Inflammatory macrophage treated with lipopolysaccharide for 1 hour (primary cell): ENCODE data around the gene POLR3B.
A peak's percentile ranks its signal among the peaks of the same experiment; 100 is the strongest.
"Not testable (repeated sequence)": the region's sequence is repeated elsewhere in the genome, so short reads cannot be mapped to it uniquely, and the experiment has no call there.

Experiments used
- DNase-seq, 2 donors: peaks; one replicate each; pipeline ENCODE4 v3.0.0-alpha.2; 2020 to 2022

POLR3B gene

DNA sequence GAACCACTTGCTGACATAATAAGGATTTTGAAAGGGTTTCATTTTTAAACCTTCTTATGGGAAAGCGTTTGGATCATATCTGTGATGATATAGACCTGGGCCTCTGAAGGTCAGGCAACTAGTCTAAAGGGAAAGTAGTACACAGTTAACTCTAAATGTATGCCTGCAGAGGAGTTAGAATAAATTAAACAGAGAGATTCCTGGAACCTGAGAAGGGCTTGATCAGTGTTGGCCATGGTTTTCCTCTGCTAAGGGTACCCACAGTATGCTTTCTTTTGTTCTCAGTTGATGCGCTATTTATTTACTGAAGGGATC is 14.4 kb upstream of the POLR3B start:
- no peak for DNase-seq

DNA sequence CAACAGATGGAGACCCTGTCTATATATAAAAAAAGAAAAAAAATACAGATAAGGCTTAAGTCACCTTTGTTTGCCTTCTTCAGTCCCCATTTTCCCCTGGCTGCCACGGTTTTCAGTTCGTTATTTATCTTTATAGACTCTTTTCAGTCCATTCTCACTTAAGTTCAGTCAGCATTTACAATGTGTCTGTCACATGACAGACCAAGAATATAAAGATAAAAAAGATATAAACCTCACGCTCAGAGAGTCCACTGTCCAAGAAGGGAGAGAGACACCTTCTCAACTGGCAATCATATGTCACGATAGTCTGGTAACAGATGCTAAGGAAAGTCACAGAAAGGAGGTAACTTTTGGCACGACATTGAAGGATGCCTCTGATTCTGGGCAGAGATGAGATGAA is 13.4 kb upstream of the POLR3B start:
- no peak for DNase-seq

DNA sequence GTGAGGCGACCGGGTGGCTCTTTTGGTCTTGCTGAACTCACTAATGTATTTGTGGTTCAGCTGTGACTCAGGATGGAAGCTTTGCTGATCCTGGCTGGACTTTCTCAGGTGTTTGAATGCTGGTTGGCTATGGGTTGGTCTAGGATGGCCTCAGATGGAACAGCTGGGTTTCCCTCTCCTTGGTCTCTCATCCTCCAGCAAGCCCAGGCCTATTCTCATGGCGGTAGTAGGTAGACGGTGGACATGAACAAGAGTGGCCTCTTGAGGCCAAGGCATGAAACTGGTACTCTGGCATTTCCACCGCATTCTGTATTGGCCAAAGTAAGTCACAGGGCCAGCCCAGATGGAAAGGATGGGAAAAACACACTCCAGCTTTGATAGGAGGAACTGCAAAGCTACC is 11.8 kb upstream of the POLR3B start:
- DNase-seq, result peak; percentile 40 to 50

DNA sequence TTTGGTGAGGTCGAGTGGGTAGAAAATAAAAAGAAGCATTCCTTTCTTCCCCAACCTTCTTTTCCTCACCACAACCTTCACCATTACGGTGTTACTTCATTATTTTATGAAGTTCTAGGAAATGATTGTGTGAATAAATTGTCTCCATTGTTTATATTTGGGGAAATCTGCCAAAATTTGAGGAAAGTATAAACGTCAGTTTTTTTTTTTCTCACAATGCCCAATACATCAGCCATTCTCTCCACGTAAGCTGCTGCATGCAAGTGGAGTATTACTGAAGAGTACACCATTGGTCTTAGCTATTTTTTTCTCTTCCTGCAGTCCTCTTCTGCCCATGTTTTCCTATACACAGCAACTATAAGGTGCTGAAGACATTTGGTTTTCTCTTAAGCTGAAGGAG is 9.1 kb upstream of the POLR3B start:
- DNase-seq, result no peak

DNA sequence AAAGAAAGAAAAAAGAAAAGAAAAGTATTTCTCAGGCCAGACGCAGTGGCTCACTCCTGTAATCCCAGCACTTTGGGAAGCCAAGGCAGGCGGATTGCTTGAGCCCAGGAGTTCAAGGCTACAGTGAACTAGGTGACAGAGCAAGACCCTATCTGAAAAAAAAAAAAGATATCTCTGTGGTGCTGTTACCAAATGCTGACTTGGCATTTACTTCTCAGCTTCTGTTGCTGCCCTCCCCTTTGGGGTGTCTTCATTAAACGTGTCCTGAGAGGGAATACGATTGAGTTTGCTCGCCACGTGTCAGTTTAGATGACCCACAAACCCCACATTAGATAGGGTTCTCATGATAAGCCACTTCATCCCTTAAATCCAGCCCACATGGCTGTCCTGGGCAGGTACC is 4.4 kb upstream of the POLR3B start:
- no peak for DNase-seq

DNA sequence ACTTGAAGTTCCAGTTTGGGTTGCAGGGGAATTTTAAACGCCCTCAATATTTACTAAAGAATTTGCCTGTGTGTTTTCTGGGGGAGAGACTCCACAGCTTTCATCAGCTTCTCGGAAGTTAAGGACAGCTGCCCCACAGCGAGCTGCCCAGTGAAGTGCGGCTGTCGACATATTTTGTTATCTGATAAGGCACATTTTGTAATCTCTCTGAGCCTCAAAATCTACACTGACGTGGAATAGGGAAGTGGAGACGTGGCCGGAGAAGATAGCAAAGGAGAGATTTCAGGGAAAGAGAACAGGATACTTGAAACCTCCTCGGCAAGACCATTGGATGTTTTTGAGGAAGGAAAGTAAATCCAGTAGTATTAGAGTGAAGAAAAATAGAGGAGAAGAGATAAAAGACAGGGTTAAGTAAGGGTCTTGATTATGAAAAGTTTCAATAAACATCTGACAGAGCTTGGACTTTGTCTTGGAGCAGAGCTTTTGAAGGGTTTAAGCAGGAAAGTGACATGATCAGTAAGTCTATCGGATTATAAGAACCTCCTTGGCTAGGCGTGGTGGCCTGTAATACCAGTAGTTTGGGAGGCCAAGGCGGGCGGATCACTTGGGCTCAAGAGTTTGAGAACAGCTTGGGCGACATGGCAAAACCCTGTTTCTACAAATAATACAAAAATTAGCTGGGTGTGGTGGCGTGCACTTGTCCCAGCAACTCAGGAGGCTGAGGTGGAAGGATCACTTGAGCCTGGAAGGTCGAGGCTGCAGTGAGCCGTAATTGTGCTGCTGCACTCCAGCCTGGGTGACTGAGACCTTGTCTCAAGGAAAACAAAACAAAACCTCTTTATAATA is 1.1 kb downstream of the POLR3B start:
- DNase-seq, result peak in 1 of 2 donors; percentile 71

DNA sequence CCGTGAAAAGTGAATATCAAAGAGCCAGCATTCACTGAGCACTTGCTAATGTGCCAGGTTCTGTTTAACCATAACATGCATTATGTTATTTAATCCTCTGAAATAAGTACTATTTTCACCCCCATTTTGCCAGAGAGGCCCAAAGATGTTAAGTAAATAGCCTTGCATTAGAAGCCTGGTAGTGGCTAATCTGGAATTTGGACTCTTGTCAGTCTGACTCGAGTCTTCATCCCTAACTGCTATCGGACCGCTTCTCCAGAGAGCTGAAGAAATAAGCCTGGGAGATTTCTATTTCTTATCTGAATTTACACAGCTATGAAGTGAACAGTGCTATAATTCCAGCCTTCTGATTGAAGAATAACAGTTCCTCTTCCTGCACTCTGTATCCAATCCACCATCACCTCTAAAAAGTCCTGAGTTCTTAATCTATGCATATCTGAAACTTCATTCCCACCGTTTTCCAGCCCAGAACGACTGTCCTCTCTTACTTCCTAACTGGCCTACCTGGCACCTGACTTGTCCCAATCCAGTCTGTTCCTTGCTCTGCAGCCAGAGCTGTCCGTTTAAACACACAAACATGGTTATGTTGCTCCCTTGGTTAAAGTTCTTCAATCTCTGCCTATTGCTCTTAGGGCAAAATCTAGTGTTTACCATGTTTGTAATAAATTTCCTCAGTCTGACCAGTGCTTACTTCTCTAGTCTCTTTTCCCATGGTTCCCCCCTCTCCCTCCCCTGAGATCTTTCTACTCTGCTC is 2.3 kb downstream of the POLR3B start:
- no peak for DNase-seq

DNA sequence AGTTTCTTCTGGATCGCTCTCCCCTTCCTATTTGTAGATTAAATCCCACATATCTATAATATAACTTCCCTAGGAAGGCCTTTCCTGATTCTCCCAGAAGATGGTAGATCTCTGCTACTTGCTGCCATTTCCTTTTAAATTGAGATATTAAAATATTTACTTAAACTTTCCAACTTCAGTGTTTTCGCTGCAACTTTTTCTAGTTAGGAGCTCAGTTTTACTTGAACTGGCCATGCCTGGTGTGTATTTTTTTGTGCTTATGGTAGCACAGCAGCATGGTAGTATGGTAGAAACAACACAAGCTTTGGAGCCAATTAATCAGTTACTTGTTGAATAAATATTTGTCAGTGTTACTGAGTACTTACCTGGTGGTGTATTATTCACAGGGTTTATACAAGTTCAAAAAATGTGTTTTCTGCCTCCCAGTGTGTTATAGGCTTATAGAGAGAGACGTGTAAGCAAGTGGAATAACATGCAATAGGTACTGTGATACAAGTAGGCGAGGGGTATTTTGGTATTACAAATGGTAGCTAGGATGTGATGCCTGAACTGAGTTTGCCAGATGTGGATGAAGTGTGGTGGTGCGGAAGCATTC is 2.9 kb downstream of the POLR3B start:
- DNase-seq, result no peak

DNA sequence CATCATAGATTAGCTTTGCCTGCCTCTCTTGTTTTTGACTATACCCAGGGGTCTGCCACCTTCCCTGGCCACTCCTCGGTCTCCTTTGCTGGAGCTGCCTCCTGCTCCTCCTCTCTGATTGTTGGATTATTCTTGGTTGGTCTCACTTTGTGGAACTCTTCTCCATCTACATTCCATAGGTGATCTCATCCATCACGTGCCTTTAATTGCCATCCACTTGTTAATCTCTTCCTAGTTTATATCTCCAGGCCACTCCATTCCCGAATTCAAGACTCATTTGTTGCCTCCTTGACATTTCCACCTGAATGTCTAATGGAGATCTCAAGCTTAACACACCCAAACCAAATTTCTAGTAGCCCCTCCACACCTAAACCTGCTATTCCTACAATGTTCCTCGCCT is 5.4 kb downstream of the POLR3B start:
- DNase-seq, result no peak

DNA sequence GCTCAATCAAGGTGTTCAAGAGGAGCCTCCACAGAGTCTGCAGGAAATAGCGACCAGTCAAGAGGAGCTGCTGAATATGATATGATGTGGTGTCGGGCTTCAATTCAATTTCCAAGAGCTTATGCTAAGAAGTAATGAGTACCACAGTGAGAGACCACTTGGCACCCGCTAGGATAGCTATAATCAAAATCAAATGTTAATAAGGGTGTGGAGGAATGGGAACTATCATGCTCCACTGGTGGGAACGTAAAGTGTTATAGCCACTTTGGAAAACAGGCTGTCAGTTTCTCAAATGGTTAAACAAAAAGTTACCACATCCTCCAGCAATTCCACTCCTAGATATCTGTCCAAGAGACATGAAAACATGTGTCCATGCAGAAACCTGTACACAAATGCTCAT is 6.7 kb downstream of the POLR3B start:
- no peak for DNase-seq

DNA sequence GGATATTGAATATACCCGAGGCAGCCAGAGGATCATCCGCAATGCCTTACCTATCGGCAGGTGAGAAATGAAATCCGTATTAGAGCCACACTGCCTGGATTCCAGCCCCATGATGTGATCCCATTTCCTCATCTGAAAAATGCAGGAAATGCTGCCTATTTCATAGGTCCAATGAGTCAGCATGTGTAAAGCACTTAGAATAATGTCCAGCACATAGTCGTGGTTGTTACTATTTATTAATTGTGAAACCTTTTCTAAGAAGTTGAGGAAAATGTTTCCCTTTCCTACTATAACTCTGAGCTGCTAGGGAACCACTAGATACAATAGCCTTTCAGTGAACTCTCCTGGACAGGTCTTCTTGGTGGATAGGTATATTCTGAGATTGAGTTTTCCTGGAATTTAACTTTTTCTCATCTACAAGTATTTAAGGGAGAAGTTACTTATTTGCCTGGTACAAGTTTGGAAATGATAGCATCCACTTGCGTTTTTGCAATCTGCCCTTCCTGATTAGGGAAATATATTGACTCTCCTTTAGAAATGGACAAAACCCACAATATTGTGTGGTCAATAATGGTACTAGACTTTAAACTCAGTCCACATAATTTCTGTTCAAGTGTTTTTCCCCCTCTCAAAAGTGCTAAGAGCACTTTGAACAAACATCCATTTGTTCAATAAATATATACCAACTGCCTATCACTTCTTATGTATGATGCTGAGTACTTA is 12.2 kb downstream of the POLR3B start:
- peak; percentile 30 to 42 for DNase-seq

DNA sequence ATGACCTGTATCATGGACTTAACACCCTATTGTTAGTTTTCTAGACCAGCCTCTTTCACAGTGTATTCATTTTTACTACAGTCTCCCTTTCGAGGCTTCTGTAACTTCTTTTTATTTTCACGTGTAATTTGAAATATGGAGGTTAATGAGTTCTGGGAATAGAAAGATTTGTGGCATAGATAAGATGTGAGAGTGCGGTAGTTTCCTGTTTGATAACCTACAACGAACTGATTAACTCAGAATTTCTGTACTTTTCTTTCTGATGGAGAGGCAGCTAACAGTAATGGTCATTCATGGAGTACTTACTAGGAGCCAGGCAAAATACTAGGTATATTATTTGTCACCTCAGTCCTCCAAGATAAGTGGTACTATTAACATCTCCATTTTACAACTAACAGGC is 21.2 kb downstream of the POLR3B start:
- DNase-seq, result no peak

DNA sequence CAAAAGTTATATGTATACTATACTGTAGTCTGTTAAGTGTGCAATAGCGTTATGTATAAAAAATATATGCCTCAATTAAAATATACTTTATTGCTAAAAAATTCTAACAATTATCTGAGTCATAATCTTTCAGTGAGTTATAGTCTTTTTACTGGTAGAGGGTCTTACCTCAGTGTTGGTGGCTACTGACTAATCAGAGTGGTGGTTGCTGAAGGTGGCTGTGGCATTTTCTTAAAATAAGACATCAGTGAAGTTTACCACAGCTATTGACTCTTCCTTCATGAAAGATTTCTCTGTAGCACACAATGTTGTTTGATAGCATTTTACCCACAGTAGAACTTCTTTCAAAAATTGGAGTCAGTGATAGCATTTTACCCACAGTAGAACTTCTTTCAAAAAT is 23.4 kb downstream of the POLR3B start:
- DNase-seq, result no peak

DNA sequence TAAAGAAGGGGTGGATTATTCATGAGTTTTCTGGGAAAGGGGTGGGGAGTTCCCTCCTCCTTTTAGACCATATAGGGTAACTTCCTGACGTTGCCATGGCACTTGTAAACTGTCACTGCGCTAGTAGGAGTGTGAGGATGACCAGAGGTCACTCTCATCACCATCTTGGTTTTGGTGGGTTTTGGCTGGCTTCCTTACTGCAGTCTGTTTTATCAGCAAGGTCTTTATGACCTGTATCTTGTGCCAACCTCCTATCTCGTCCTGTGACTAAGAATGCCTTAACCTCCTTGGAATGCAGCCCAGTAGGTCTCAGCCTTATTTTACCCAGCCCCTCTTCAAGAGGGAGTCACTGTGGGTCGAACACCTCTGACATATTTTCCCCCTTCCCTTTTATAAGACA is 24.3 kb downstream of the POLR3B start:
- not testable (repeated sequence) for DNase-seq

DNA sequence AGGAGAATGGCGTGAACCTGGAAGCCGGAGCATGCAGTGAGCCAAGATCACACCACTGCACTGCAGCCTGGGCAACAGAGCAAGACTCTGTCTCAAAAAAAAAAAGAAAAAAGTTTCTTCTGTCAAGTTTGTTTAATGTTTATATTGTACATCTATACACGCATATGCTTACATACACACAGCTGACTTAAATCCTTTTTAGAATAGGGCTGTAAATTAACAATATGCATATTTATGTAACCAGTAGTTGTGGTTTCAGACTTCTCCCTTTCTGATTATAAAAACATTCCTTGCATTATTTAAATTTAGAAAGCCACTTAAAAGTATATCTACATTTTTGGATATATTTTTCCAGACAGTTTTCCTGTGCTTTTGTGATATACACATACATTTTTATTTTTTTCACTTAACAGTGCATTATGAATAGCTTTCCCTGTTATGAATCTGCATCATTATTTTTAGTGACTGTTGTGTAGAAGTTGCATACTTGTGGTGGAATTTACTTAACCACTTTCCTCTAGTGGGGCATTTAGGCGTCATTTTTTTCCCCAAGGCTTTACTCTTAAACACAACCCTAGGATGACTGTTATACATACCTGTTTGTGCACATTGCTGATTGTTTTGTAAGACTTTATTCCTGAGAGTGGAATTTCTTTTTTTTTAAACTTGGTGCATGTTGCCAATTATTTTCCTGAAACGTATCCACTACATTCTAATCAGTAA is 29.4 kb downstream of the POLR3B start:
- DNase-seq, result no peak

DNA sequence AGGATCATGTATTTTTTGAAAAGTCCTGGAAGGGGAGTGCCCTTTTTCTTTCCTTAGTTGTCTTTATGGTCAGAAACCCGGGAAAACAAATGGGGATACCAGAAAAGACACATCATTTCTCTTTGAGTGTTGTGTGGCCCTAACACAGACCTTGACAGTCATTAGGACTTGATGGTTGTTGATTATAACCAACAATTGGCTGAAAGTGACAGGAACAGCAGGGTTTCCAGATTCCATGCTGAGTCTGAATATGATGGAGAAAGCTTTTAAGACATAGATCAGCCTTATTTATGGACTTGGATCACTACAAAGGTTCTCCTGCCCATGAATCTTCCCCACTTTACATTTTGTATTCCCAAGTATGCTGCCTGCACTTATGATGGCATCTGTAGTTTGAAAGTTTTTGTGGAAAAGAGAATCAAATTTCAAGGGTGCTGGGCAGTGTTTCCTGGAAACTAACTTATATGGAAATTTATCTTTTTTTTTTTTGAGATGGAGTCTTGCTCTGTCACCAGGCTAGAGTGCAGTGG is 30.4 kb downstream of the POLR3B start:
- no peak for DNase-seq

DNA sequence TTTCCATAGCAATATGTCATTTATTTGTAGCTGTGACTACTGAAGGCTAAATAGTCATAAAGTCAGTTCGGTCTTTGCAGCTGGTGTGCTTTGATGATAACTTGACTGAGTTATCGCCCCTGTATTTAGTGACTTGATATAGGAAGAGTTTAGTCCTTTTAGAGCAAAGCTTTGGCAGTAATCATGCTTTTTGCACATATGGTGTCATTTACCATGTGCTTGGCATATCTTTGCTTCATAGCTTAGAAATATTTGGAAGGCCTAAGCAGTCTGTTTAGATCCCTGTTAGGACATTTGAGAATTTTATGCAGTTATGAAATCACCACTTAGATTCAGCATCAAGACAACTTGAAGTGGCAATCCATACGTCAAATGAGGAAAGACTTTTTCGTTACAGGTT is 31.6 kb downstream of the POLR3B start:
- DNase-seq, result no peak

DNA sequence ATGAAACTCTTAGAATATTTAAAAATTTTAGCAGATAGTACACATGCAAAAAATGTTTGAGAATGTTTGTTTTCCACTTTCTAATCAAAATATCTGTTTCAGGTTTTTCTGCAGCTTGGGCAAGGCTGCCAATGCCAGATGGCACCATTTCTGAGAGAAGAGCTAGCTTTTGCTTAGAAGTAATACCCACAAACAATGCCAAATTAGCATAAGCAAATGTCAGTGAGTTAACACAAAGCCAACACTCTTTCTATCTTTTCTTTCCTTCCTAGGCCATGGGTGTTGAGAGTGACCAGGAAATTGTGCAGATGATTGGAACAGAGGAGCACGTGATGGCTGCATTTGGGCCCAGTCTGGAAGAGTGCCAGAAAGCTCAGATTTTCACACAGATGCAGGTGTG is 35.2 kb downstream of the POLR3B start:
- no peak for DNase-seq

DNA sequence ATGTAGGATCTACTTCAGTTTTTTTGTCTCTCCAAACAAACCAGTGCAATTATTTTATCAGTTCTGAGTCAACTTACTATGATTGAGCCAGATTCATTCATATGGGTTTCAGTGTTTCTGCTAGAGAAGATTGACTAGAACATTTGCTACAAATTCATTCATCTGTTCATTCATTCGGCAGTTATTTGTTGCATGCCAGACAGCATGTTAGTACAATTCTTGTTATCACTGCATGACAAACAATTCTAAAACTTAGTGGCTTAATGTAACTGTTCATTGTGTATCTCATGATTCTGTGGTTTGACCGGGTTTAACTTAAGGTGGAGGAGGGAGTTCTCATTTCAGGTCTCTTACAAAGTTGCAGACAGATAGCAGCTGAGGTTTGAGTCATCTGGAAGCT is 52.3 kb downstream of the POLR3B start:
- no peak for DNase-seq

DNA sequence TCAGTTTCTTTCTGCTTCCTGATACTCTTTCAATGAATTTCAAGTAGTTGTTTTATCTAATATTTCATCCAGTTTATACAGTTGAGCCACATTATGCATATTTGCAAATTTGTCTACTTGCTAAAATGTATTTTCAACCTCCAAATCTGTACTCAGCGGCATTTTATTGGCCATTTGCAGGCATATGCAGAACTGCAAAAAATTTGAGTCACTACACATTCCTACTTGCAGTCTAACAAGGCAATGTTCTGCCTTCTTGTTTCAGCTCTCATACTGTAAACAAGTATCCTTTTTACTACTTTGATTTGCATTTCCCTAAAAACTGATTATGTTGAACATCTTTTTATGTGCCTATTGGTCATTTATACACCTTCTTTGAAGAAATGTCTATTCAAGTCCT is 55.0 kb downstream of the POLR3B start:
- no peak for DNase-seq

DNA sequence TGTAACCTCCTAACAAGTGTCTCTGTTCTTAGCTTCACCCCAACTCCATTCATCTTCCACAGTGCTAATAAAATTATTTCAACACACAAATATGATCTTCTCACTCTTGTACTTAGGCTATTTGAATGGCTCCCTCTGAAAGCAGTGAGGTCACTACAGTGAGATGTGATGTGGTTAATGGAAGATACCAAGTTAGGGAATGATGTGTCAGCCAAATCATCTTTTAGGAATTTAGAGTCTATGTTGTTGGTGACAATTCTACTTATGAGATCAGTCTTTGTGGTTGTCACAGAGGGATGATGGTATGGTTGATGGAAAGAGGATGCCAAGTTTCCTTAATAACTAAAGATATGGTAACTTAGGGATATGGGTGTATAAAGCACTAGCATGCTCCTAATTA is 57.6 kb downstream of the POLR3B start:
- no peak for DNase-seq

DNA sequence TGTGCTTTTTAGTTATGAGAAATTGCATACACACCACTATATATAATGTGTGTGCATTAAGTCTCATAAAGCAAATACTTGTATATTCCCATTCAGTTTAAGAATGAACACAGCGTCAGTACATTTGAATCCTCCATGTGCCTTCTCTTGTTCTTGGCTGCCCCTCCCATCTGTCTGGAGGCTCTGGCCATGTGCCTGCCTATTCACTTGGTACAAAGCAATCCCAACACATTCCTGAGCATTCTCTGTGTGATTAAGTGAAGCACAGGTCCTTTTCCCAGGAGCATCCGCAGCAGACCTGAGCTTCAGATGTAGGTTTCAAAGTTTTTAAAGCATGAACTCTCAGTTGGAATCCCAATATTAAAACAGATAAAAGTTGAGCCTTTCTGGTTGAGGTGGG is 58.7 kb downstream of the POLR3B start:
- no peak for DNase-seq
